SK-N-SH treated with all-trans-retinoic acid at 6 μM for 48 hours (cell line): Measurements from ENCODE around the gene DHX58.

Source experiments
- ARNTL ChIP-seq: fragments of 450-650 bp; formaldehyde crosslinking; IDR thresholded peaks from 2 replicates; pipeline ENCODE4 v1.5.0; 2020; ENCODE audit warnings: low read depth, mild to moderate bottlenecking, moderate library complexity, borderline replicate concordance
- ISL1 ChIP-seq: fragments of 250-450 bp; sonication (Bioruptor Pico); IDR thresholded peaks from 2 replicates; pipeline ENCODE4 v2.1.2; 2022; ENCODE audit warnings: mild to moderate bottlenecking, moderate library complexity
- PATZ1 ChIP-seq: fragments of 250-450 bp; sonication (Bioruptor Pico); IDR thresholded peaks from 2 replicates; pipeline ENCODE4 v1.8.0; 2020; ENCODE audit warnings: mild to moderate bottlenecking, moderate library complexity, borderline replicate concordance
- ZC3H10 ChIP-seq: fragments of 250-450 bp; sonication (Bioruptor Pico); IDR thresholded peaks from 2 replicates; pipeline ENCODE4 v1.5.1; 2021; ENCODE audit warnings: mild to moderate bottlenecking, moderate library complexity
- ZFP3 ChIP-seq: fragments of 250-450 bp; sonication (Bioruptor Pico); IDR thresholded peaks from 2 replicates; pipeline ENCODE4 v1.5.0; 2020; ENCODE audit warnings: mild to moderate bottlenecking, moderate library complexity

- TF ChIP-seq PATZ1 (CRISPR knock-in tag) = no peak
- no peak for TF ChIP-seq ZFP3
- TF ChIP-seq ISL1 (CRISPR knock-in tag) = no peak
- TF ChIP-seq ZC3H10 (CRISPR knock-in tag) = no peak
- TF ChIP-seq ARNTL (CRISPR knock-in tag) = no peak
Measured at GRCh38 chr17:42092939-42093338, 19.6 kb downstream of the DHX58 start.
